ENCODE measurements around the gene ADGRG1.

GRCh38 chr16:57623251-57624043 lies 5.0 kb upstream of the ADGRG1 start:
- TF ChIP-seq, protein P1, sequence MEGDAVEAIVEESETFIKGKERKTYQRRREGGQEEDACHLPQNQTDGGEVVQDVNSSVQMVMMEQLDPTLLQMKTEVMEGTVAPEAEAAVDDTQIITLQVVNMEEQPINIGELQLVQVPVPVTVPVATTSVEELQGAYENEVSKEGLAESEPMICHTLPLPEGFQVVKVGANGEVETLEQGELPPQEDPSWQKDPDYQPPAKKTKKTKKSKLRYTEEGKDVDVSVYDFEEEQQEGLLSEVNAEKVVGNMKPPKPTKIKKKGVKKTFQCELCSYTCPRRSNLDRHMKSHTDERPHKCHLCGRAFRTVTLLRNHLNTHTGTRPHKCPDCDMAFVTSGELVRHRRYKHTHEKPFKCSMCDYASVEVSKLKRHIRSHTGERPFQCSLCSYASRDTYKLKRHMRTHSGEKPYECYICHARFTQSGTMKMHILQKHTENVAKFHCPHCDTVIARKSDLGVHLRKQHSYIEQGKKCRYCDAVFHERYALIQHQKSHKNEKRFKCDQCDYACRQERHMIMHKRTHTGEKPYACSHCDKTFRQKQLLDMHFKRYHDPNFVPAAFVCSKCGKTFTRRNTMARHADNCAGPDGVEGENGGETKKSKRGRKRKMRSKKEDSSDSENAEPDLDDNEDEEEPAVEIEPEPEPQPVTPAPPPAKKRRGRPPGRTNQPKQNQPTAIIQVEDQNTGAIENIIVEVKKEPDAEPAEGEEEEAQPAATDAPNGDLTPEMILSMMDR (conservative IDR thresholded peaks at IDR 0.05): no peak
- TF ChIP-seq EZH2 (IDR thresholded peaks at IDR 0.05; ENCODE audit: low read depth): no peak
